Thyroid gland (tissue), 4 donors: ENCODE data around the gene PPIL1. TPM values are rescaled to one million over a fixed set of nuclear protein-coding genes. Genes with fewer than 3 reads are reported as not detected.

Source experiments
- DNase-seq, 2 donors: peaks; one replicate each; pipeline ENCODE4 v3.0.0-alpha.2; 2019
- H3K27ac ChIP-seq, 3 donors: fragments of 200-600 bp; sonication (generic); 1 replicate in 2 of 3; 2 replicates in 1 of 3; pipeline ENCODE4 v1.5.1; 2016 to 2019; ENCODE audit warnings: mild to moderate bottlenecking in 1 of 3, moderate library complexity in 1 of 3
- H3K27me3 ChIP-seq: fragments of 200-600 bp; sonication (generic); one replicate; pipeline ENCODE4 v1.5.1; 2019
- H3K36me3 ChIP-seq, 2 donors: fragments of 200-600 bp; sonication (generic); one replicate each; pipeline ENCODE4 v1.5.1; 2016 to 2019
- H3K4me1 ChIP-seq, 2 donors: fragments of 200-600 bp; sonication (generic); one replicate each; pipeline ENCODE4 v1.5.1; 2017 to 2019
- H3K4me3 ChIP-seq, 3 donors: fragments of 200-600 bp; sonication (generic); replicated peaks in 1 of 3; 1 replicate in 2 of 3; 2 replicates in 1 of 3; pipeline ENCODE4 v1.5.1; 2016; ENCODE audit warnings: mild to moderate bottlenecking in 1 of 3
- H3K9me3 ChIP-seq: fragments of 200-600 bp; sonication (generic); one replicate; pipeline ENCODE4 v1.5.1; 2017
- POLR2A ChIP-seq, 2 donors: fragments of 450-650 bp; IDR thresholded peaks; one replicate each; pipeline ENCODE4 v1.6.1; 2017; ENCODE audit warnings: antibody characterized with exemption in 2 of 2, mild to moderate bottlenecking in 2 of 2, moderate library complexity in 1 of 2
- WGBS, 2 donors: methylation state at CpG; one replicate each; pipeline ENCODE4 v1.1.5; 2017; 5-methylcytosine and 5-hydroxymethylcytosine counted together
- intact Hi-C: fragments of 100-400 bp; cut with DNase I; formaldehyde crosslinking; loops from one replicate; pipeline ENCODE4 v1.15.1; 2023
- total RNA-seq, 4 donors: library from RNA; depleted of rRNA; stranded (reverse); fragments of >200 nt; gene quantifications; one replicate each; pipeline ENCODE4 v1.2.3, GENCODE V29; 2016
- TF ChIP-seq, protein P1 (sequence below), 6 experiments: fragments of 200-600 bp in 3 of 6; fragments of 450-650 bp in 3 of 6; sonication (generic) in 3 of 6; IDR thresholded peaks; one replicate each; pipeline ENCODE4 v1.5.1; 2016 to 2019; ENCODE audit warnings: antibody characterized with exemption in 6 of 6, mild to moderate bottlenecking in 2 of 6, inconsistent platforms in 1 of 6, moderate library complexity in 1 of 6

PPIL1 gene
- total RNA-seq, 4 donors from 2014 or later = 35.3 to 69.4 (median 44.3) TPM

DNA sequence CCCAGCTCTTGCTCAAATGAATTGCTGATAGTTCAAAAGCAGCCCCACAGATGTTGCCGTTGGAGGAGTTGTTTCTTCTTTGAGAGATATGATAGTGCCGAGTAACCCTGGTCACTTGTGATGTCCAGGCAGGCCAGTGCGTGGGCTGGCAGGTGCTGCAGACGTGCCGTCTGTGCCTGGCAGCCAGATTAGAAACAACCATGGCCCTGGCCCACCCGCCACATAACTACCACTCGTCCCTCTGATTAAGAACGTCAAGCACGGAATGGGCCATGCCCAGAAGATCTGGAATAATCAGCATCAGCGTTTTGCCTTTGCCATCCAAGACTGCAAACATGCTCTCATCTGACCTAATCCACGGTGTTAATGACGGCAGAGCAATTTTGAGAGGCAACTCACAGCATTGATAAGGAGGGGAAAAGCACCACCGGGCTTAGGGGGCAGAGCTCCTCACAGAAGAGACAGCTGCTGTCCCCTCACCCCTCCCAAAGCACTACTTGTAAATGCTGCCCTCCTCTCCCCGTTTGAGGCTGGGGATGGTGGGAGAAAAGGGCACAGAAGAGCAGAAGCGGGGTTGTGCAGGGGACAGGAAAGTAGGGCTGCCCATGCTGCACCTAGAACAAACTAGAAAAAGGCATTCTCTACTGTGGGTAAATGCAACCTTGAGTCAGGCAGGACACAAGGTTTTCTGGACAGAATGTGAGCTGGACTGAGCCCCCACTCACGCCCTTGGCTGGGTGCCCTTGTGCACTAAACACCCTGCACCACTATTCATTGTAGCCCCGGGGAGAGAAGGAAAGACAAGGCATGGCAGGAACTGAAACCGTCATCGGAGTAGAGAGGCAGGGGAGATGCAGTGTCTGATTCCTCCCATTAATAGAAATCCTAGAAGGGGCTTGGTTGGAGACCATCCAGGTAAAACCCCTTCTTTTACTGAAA is 30.1 kb downstream of the PPIL1 start:
- TF ChIP-seq, protein P1, sequence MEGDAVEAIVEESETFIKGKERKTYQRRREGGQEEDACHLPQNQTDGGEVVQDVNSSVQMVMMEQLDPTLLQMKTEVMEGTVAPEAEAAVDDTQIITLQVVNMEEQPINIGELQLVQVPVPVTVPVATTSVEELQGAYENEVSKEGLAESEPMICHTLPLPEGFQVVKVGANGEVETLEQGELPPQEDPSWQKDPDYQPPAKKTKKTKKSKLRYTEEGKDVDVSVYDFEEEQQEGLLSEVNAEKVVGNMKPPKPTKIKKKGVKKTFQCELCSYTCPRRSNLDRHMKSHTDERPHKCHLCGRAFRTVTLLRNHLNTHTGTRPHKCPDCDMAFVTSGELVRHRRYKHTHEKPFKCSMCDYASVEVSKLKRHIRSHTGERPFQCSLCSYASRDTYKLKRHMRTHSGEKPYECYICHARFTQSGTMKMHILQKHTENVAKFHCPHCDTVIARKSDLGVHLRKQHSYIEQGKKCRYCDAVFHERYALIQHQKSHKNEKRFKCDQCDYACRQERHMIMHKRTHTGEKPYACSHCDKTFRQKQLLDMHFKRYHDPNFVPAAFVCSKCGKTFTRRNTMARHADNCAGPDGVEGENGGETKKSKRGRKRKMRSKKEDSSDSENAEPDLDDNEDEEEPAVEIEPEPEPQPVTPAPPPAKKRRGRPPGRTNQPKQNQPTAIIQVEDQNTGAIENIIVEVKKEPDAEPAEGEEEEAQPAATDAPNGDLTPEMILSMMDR (IDR thresholded peaks at IDR 0.05) = no peak
- intact Hi-C loops = no loop called here

DNA sequence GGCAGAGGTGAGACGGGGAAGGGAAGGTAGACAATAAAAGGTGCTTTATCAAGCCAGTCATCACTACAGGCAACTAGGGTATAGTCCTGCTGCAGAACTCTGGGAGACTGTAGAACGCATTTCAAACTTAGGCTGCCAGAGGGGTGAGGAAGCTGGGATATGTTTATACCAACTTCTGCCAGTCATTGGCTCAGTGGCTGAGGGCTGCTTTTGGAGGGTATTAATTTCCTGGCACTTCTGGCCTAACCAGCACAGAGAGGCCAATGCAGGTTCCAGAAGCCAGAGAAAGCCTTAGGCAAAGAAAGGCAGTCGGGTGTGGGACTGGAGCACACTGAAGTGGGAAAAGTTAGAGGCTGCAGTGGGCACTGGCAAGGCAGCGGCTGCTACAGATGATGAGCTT is 31.4 kb downstream of the PPIL1 start:
- intact Hi-C loops = no loop called here
- no peaks in the 10 kb centered on the region for H3K27me3 ChIP-seq
- no peaks in the 10 kb centered on the region for H3K36me3 ChIP-seq
- H3K9me3 ChIP-seq = no peaks in the 10 kb centered on the region
- H3K27ac ChIP-seq = no peak overlapping the region
- TF ChIP-seq, protein P1 (IDR thresholded peaks at IDR 0.05) = no peak
- peaks cover 9 to 17% of the 10 kb centered on the region in 2 donors for H3K4me1 ChIP-seq
- DNase-seq = no peak
- WGBS, 2 donors = 89 to 98% methylated on average over 4 of the region's 4 CpGs
- no peak overlapping the region for H3K4me3 ChIP-seq

More for the DNA sequence above, 30.1 kb downstream of the PPIL1 start:
- peaks cover 19 to 21% of the 10 kb centered on the region in 2 donors for H3K4me1 ChIP-seq
- DNase-seq = no peak
- no peaks in the 10 kb centered on the region for H3K36me3 ChIP-seq
- H3K9me3 ChIP-seq = no peaks in the 10 kb centered on the region
- 78 to 80% methylated on average over 19 of the region's 19 CpGs for WGBS, 2 donors
- H3K27ac ChIP-seq = no peak overlapping the region
- H3K27me3 ChIP-seq = no peaks in the 10 kb centered on the region
- H3K4me3 ChIP-seq = no peak overlapping the region

DNA sequence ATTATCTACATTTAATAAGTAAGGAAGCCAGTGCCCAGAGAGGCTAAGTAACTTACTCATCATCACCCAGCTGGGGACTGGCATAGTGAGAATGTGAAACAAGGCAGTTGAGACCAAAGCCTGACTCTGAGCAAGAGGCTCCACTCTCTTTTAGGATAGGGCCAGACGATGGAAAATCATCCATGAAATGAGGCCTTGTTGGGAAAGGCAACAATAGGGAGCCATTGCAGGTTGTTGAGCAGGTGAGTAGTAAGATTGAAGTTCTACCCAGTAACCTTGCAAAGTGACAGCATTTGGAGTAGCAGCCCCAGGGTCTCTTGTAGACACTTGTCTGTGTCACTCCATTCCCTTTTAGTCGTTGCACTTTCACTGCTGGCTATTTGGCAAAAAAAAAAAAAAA is 32.8 kb downstream of the PPIL1 start:
- intact Hi-C loops = no loop called here

DNA sequence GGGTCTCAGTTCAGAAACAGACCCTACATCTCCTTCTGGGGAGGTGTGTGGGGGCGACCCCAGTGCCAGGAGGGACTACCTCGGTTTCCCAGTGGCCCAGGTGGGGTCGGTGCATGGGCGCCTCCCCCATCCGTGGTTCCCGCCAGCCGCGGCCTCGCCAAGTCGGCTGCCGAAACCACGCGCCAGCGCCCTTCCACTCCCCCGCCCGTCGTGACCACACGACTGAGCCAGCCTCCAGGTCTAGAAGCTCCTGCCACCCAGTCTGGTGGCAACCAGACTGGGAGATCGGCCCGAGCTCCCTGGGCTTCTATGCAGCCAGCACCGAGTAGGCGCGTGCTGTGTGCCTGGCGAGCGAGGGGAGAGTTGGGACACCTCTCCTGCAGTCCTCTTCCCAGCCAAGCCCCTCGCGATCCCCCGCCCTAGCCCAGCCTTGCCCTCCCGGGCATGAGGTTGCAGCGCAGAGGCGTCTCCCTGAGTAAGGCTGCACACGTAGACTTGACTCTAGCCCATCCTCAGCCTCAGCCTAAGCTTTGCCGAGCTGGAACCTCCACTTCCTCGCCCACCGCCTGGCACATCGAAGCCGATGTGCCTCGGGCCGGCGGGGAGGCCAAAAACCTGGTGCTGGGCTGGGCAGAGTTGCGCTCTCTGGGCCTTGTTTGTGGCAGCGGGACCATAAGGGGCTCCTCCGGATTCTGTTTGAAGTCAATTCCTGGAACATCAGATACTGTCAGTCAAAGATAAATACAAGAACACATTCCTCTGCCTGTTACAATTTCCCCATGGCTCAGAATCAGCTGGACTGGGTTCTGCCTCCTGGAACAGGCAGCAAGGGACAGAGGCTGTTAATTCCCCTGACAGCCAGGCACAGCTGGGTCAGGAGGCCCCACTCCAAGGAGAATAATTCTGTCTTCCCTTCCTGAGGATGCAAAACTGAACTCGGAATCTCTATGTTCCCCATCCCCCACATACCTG is 33.9 kb downstream of the PPIL1 start:
- H3K4me1 ChIP-seq = peaks cover 9 to 17% of the 10 kb centered on the region in 2 donors
- WGBS, 2 donors = 29 to 36% methylated on average over 15 to 17 of the region's 44 CpGs
- H3K9me3 ChIP-seq = no peaks in the 10 kb centered on the region
- H3K27me3 ChIP-seq = no peaks in the 10 kb centered on the region
- no peak overlapping the region for H3K27ac ChIP-seq
- H3K4me3 ChIP-seq = peak overlapping the region in 2 of 3 donors; percentile 2 to 36
- no peaks in the 10 kb centered on the region for H3K36me3 ChIP-seq
- intact Hi-C loops = no loop called here
- TF ChIP-seq, protein P1 (IDR thresholded peaks at IDR 0.05) = no peak
- TF ChIP-seq POLR2A (IDR thresholded peaks at IDR 0.05) = no peak
- peak; percentile 27 to 45 for DNase-seq

More for the DNA sequence above, 32.8 kb downstream of the PPIL1 start:
- Histone ChIP-seq H3K4me1 (peaks cover 9 to 17% of the 10 kb centered on the region in 2 donors), H3K4me3 (no peak overlapping the region), H3K27me3 (no peaks in the 10 kb centered on the region), H3K27ac (no peak overlapping the region), H3K36me3 (no peaks in the 10 kb centered on the region), H3K9me3 (no peaks in the 10 kb centered on the region)
- WGBS, 2 donors = 91 to 94% methylated on average over 2 of the region's 2 CpGs
- DNase-seq = no peak
- no peak for TF ChIP-seq POLR2A (IDR thresholded peaks at IDR 0.05)
- TF ChIP-seq, protein P1 (IDR thresholded peaks at IDR 0.05) = no peak
